ENCODE results near the gene TUFM. TPM values are rescaled to one million over a fixed set of nuclear protein-coding genes. Genes with fewer than 3 reads are reported as not detected.
"Not testable (repeated sequence)": the region's sequence is repeated elsewhere in the genome, so short reads cannot be mapped to it uniquely, and the experiment has no call there.

The TUFM gene
- total RNA-seq, 1 donor from 2014 or later = 92.5 TPM

- Histone ChIP-seq H3K27me3 (no peaks in the 10 kb centered on the region), H3K27ac (no peak overlapping the region), H3K4me1 (no peaks in the 10 kb centered on the region), H3K4me3 (no peak overlapping the region), H3K9me3 (no peaks in the 10 kb centered on the region), H3K36me3 (peaks cover 39 to 63% of the 10 kb centered on the region in 2 donors)
- TF ChIP-seq CTCF (IDR thresholded peaks at IDR 0.05) = no peak
- DNase-seq (ENCODE audit: low spot score in 2 of 2) = no peak
- intact Hi-C loops (cut with DNase I) = no loop called here
Measured at GRCh38 chr16:28872952-28873351, 26.8 kb upstream of the TUFM start.

- DNase-seq (ENCODE audit: low spot score in 2 of 2) = no peak
- H3K27me3 ChIP-seq = no peaks in the 10 kb centered on the region
- intact Hi-C loops (cut with DNase I) = no loop called here
- H3K9me3 ChIP-seq = no peaks in the 10 kb centered on the region
- peaks cover 0 to 5% of the 10 kb centered on the region in 2 donors for H3K4me1 ChIP-seq
- H3K27ac ChIP-seq = no peak overlapping the region
- peaks cover 45 to 73% of the 10 kb centered on the region in 2 donors for H3K36me3 ChIP-seq
- TF ChIP-seq CTCF (IDR thresholded peaks at IDR 0.05) = no peak
- no peak overlapping the region for H3K4me3 ChIP-seq
Measured at GRCh38 chr16:28869201-28869600, 23.1 kb upstream of the TUFM start.

GRCh38 chr16:28867646-28868045 is 21.5 kb upstream of the TUFM start:
- H3K9me3 ChIP-seq; intact Hi-C loops (cut with DNase I): not testable (repeated sequence)
- H3K36me3 ChIP-seq = peaks cover 45 to 59% of the 10 kb centered on the region in 2 donors

GRCh38 chr16:28867241-28867640 is 21.1 kb upstream of the TUFM start:
- H3K9me3 ChIP-seq = no peaks in the 10 kb centered on the region
- TF ChIP-seq CTCF (IDR thresholded peaks at IDR 0.05) = no peak
- intact Hi-C loops (cut with DNase I) = no loop called here
- H3K36me3 ChIP-seq = peaks cover 45 to 55% of the 10 kb centered on the region in 2 donors
- H3K4me1 ChIP-seq = peaks cover 0 to 13% of the 10 kb centered on the region in 2 donors
- H3K27me3 ChIP-seq = no peaks in the 10 kb centered on the region
- no peak for DNase-seq (ENCODE audit: low spot score in 2 of 2)
- no peak overlapping the region for H3K27ac ChIP-seq
- H3K4me3 ChIP-seq = no peak overlapping the region

More at GRCh38 chr16:28867646-28868045, 21.5 kb upstream of the TUFM start:
- H3K4me1 ChIP-seq; H3K27me3 ChIP-seq; H3K4me3 ChIP-seq; H3K27ac ChIP-seq; DNase-seq (ENCODE audit: low spot score in 2 of 2): not testable (repeated sequence)

GRCh38 chr16:28866454-28866804 is 20.3 kb upstream of the TUFM start:
- Histone ChIP-seq H3K27me3 (no peaks in the 10 kb centered on the region), H3K36me3 (peaks cover 39 to 47% of the 10 kb centered on the region in 2 donors), H3K4me3 (no peak overlapping the region), H3K4me1 (peaks cover 0 to 15% of the 10 kb centered on the region in 2 donors), H3K9me3 (no peaks in the 10 kb centered on the region), H3K27ac (no peak overlapping the region)
- TF ChIP-seq CTCF (IDR thresholded peaks at IDR 0.05) = no peak
- intact Hi-C loops (cut with DNase I) = no loop called here
- no peak for DNase-seq (ENCODE audit: low spot score in 2 of 2)

GRCh38 chr16:28865722-28866453 is 19.7 kb upstream of the TUFM start:
- TF ChIP-seq CTCF (IDR thresholded peaks at IDR 0.05) = no peak
- Histone ChIP-seq H3K27ac (no peak overlapping the region), H3K4me1 (peaks cover 0 to 15% of the 10 kb centered on the region in 2 donors), H3K9me3 (no peaks in the 10 kb centered on the region), H3K36me3 (peaks cover 35 to 42% of the 10 kb centered on the region in 2 donors), H3K4me3 (no peak overlapping the region), H3K27me3 (no peaks in the 10 kb centered on the region)
- no peak for DNase-seq (ENCODE audit: low spot score in 2 of 2)
- intact Hi-C loops (cut with DNase I) = no loop called here

Measured in ascending aorta (tissue), 2 donors.